ENCODE measurements around the gene CA5A. TPM values are rescaled to one million over a fixed set of nuclear protein-coding genes. Genes with fewer than 3 reads are reported as not detected.
"Not testable (repeated sequence)": the region's sequence is repeated elsewhere in the genome, so short reads cannot be mapped to it uniquely, and the experiment has no call there.

CA5A gene
- total RNA-seq, 1 donor from 2014 or later, result not detected

DNA sequence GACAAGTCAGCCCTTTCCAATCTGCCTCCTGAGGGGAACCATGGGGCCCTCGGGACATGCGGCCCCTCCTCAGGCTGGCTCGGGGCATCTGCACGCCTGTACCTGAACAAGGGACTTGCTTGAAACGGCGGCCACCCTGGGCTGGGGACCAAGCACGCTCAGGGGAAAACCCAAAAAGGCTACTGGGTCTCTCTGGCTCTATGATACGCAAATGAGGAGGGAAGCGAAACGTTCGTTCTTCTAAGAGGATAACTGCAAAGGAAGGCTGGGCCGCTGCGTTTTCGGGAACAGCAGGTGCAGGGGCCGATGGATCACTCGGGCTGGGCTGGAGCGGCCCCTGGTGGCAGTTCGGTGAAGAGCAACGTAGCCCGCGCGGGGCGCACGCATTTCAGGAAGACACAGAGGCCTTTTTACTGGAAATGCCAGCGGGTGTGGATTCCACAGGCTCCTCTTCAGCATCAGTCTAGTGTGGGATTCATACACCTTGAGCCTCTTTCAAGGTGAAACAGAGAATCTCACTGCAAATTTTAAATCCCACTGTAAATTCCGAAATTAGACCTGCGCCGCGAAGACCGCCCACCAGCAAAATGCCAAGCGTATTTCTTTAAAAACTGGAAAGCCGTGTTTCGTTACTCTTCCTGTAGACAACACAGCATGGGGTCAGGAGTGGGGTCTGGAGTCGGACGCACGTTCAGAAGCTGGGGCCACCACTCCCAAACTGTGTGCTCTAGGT lies 27.0 kb downstream of the CA5A start:
- FAIRE-seq, result peak; percentile 32
- TF ChIP-seq, protein P1, sequence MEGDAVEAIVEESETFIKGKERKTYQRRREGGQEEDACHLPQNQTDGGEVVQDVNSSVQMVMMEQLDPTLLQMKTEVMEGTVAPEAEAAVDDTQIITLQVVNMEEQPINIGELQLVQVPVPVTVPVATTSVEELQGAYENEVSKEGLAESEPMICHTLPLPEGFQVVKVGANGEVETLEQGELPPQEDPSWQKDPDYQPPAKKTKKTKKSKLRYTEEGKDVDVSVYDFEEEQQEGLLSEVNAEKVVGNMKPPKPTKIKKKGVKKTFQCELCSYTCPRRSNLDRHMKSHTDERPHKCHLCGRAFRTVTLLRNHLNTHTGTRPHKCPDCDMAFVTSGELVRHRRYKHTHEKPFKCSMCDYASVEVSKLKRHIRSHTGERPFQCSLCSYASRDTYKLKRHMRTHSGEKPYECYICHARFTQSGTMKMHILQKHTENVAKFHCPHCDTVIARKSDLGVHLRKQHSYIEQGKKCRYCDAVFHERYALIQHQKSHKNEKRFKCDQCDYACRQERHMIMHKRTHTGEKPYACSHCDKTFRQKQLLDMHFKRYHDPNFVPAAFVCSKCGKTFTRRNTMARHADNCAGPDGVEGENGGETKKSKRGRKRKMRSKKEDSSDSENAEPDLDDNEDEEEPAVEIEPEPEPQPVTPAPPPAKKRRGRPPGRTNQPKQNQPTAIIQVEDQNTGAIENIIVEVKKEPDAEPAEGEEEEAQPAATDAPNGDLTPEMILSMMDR (IDR thresholded peaks at IDR 0.05; ENCODE audit: insufficient read depth, low read depth, low read length), result peak; percentile 64
- not testable (repeated sequence) for H3K4me1 ChIP-seq (ENCODE audit: insufficient read depth, low read length); H3K4me1 Mint-ChIP-seq (ENCODE audit: low read depth, unreplicated experiment); H3K4me3 ChIP-seq (ENCODE audit: insufficient read depth, low read depth, low read length); H3K27me3 ChIP-seq (ENCODE audit: insufficient read depth, low read length); H3K9me3 Mint-ChIP-seq (ENCODE audit: unreplicated experiment); H3K4me2 ChIP-seq (ENCODE audit: low read length); H4K20me1 ChIP-seq (ENCODE audit: insufficient read depth, low read length); H3K9ac ChIP-seq (ENCODE audit: low read length); H3K36me3 ChIP-seq (ENCODE audit: insufficient read depth, low read length); H3K36me3 Mint-ChIP-seq (ENCODE audit: low read depth, unreplicated experiment); H3K9me3 ChIP-seq (ENCODE audit: insufficient read depth, low read depth, low read length); H3K79me2 ChIP-seq (ENCODE audit: insufficient read depth, low read length); DNase-seq (ENCODE audit: low read depth); H3K27ac ChIP-seq (ENCODE audit: low read depth, low read length); H3K4me3 Mint-ChIP-seq (ENCODE audit: unreplicated experiment); H2AFZ ChIP-seq (ENCODE audit: low read depth, low read length)
- Mint-ChIP-seq H3K27me3 (ENCODE audit: low read depth, unreplicated experiment) (peaks cover 47% of the 10 kb centered on the region), H3K27ac (ENCODE audit: unreplicated experiment) (peak overlapping the region; percentile 64)

DNA sequence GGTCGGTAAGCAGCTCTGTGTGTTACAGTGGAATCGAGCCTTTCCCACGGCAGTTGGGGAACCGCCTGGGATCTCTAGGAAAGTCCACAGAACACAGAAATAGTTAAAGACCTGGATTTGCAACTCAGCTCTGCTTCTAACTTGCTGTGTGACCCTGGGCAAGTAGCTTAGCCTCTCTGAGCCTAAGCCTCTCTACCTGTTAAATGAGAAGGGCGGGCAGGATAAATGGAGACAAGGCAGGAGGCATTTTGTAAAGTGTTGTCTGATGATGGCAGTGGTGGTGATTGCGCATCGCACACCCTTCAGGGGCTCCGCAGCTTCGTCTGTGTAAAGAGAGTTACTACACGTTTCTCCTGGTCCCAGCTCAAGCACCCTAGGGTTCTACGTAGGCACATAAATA lies 28.2 kb downstream of the CA5A start:
- not testable (repeated sequence) for FAIRE-seq; H3K27ac ChIP-seq (ENCODE audit: low read depth, low read length); H3K4me3 Mint-ChIP-seq (ENCODE audit: unreplicated experiment); H3K36me3 Mint-ChIP-seq (ENCODE audit: low read depth, unreplicated experiment); H3K9me3 Mint-ChIP-seq (ENCODE audit: unreplicated experiment); H3K36me3 ChIP-seq (ENCODE audit: insufficient read depth, low read length); H3K27me3 ChIP-seq (ENCODE audit: insufficient read depth, low read length); H4K20me1 ChIP-seq (ENCODE audit: insufficient read depth, low read length); DNase-seq (ENCODE audit: low read depth); H3K27ac Mint-ChIP-seq (ENCODE audit: unreplicated experiment); H3K4me1 ChIP-seq (ENCODE audit: insufficient read depth, low read length); H3K9ac ChIP-seq (ENCODE audit: low read length); H3K79me2 ChIP-seq (ENCODE audit: insufficient read depth, low read length); H3K4me3 ChIP-seq (ENCODE audit: insufficient read depth, low read depth, low read length); H3K4me2 ChIP-seq (ENCODE audit: low read length); H3K9me3 ChIP-seq (ENCODE audit: insufficient read depth, low read depth, low read length); H2AFZ ChIP-seq (ENCODE audit: low read depth, low read length); H3K4me1 Mint-ChIP-seq (ENCODE audit: low read depth, unreplicated experiment)
- H3K27me3 Mint-ChIP-seq (ENCODE audit: low read depth, unreplicated experiment), result peaks cover 35% of the 10 kb centered on the region

DNA sequence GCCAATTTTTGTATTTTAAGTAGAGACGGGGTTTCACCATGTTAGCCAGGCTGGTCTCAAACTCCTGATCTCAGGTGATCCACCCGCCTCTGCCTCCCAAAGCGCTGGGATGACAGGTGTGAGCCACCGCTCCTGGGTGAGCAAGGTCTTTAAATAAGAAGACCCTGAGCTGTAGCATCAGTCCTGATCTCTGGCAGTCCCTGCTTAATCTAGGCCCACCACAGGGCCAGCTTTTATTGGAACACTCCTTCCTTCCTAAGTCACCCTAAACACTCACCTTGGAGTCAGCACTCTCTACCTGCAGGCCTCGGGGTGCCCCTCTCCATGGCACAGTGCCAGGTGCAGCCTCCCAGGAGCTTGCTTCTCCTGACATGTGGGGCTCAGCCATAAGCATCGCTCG lies 30.8 kb downstream of the CA5A start:
- not testable (repeated sequence) for DNase-seq (ENCODE audit: low read depth); H3K79me2 ChIP-seq (ENCODE audit: insufficient read depth, low read length); H4K20me1 ChIP-seq (ENCODE audit: insufficient read depth, low read length); H3K36me3 ChIP-seq (ENCODE audit: insufficient read depth, low read length); H3K27ac Mint-ChIP-seq (ENCODE audit: unreplicated experiment); H3K4me1 ChIP-seq (ENCODE audit: insufficient read depth, low read length); H3K27me3 ChIP-seq (ENCODE audit: insufficient read depth, low read length); H3K4me1 Mint-ChIP-seq (ENCODE audit: low read depth, unreplicated experiment); H2AFZ ChIP-seq (ENCODE audit: low read depth, low read length); H3K9ac ChIP-seq (ENCODE audit: low read length); H3K36me3 Mint-ChIP-seq (ENCODE audit: low read depth, unreplicated experiment); H3K4me3 ChIP-seq (ENCODE audit: insufficient read depth, low read depth, low read length); H3K4me3 Mint-ChIP-seq (ENCODE audit: unreplicated experiment); H3K27ac ChIP-seq (ENCODE audit: low read depth, low read length); H3K9me3 Mint-ChIP-seq (ENCODE audit: unreplicated experiment); H3K9me3 ChIP-seq (ENCODE audit: insufficient read depth, low read depth, low read length); FAIRE-seq; H3K4me2 ChIP-seq (ENCODE audit: low read length)
- peaks cover 25% of the 10 kb centered on the region for H3K27me3 Mint-ChIP-seq (ENCODE audit: low read depth, unreplicated experiment)

DNA sequence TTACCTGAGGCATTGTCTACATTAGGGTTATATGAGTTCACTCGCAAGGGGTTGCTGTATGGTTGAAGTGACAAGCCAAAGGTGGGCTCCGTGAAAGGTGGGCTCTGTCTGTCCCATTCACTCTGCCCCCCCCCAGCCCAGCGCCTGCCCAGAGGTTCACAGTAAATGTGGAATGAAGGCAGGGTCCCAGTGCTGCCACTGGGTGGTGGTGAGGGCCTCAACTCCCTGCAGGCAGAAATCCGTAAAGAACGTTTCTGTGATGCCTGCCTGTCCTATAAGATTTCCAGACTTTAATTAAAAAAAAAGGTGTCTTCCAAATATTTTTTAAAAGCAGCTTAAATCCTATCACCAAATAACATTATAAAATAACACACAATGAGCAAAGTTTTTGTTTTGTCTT lies 31.4 kb downstream of the CA5A start:
- H3K27me3 Mint-ChIP-seq (ENCODE audit: low read depth, unreplicated experiment), result peaks cover 27% of the 10 kb centered on the region
- H3K9ac ChIP-seq (ENCODE audit: low read length); H3K36me3 ChIP-seq (ENCODE audit: insufficient read depth, low read length); H3K27ac Mint-ChIP-seq (ENCODE audit: unreplicated experiment); H4K20me1 ChIP-seq (ENCODE audit: insufficient read depth, low read length); H3K79me2 ChIP-seq (ENCODE audit: insufficient read depth, low read length); H3K4me1 ChIP-seq (ENCODE audit: insufficient read depth, low read length); H3K9me3 Mint-ChIP-seq (ENCODE audit: unreplicated experiment); H3K27ac ChIP-seq (ENCODE audit: low read depth, low read length); H3K4me2 ChIP-seq (ENCODE audit: low read length); H2AFZ ChIP-seq (ENCODE audit: low read depth, low read length); DNase-seq (ENCODE audit: low read depth); H3K9me3 ChIP-seq (ENCODE audit: insufficient read depth, low read depth, low read length); H3K36me3 Mint-ChIP-seq (ENCODE audit: low read depth, unreplicated experiment); H3K4me3 Mint-ChIP-seq (ENCODE audit: unreplicated experiment); H3K4me3 ChIP-seq (ENCODE audit: insufficient read depth, low read depth, low read length); FAIRE-seq; H3K4me1 Mint-ChIP-seq (ENCODE audit: low read depth, unreplicated experiment); H3K27me3 ChIP-seq (ENCODE audit: insufficient read depth, low read length): not testable (repeated sequence)

DNA sequence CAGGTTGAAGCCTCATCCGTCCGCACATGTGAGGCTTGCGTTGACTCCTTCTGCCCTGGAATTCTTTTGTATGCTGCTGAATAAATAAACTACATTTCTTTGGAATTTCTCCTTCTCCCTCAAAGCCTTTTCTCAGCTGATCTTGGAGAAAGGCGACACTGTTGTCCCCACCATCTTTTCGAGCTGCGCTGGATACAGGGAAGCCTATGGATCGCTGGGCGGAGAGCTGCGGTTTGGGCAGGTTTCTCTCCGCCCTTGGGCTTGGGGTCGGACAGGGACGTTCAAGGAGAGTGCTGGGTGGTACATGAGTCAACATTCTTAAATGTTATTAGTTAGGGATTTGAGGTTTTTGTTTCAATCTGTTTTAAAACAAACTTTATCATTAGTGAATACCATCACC lies 35.8 kb downstream of the CA5A start:
- not testable (repeated sequence) for H2AFZ ChIP-seq (ENCODE audit: low read depth, low read length); DNase-seq (ENCODE audit: low read depth); H3K27ac ChIP-seq (ENCODE audit: low read depth, low read length); H4K20me1 ChIP-seq (ENCODE audit: insufficient read depth, low read length); FAIRE-seq; H3K79me2 ChIP-seq (ENCODE audit: insufficient read depth, low read length); H3K9me3 ChIP-seq (ENCODE audit: insufficient read depth, low read depth, low read length); H3K36me3 Mint-ChIP-seq (ENCODE audit: low read depth, unreplicated experiment); H3K4me1 ChIP-seq (ENCODE audit: insufficient read depth, low read length); H3K9ac ChIP-seq (ENCODE audit: low read length); H3K4me3 Mint-ChIP-seq (ENCODE audit: unreplicated experiment); H3K36me3 ChIP-seq (ENCODE audit: insufficient read depth, low read length); H3K9me3 Mint-ChIP-seq (ENCODE audit: unreplicated experiment); H3K27me3 ChIP-seq (ENCODE audit: insufficient read depth, low read length); H3K4me2 ChIP-seq (ENCODE audit: low read length); H3K27me3 Mint-ChIP-seq (ENCODE audit: low read depth, unreplicated experiment); H3K4me3 ChIP-seq (ENCODE audit: insufficient read depth, low read depth, low read length); H3K27ac Mint-ChIP-seq (ENCODE audit: unreplicated experiment)
- H3K4me1 Mint-ChIP-seq (ENCODE audit: low read depth, unreplicated experiment), result peaks cover 21% of the 10 kb centered on the region
